ENCODE measurements around the gene MPP3.

GRCh38 chr17:43771463-43771862, 61.5 kb downstream of the MPP3 start:
- TF ChIP-seq, protein P1, sequence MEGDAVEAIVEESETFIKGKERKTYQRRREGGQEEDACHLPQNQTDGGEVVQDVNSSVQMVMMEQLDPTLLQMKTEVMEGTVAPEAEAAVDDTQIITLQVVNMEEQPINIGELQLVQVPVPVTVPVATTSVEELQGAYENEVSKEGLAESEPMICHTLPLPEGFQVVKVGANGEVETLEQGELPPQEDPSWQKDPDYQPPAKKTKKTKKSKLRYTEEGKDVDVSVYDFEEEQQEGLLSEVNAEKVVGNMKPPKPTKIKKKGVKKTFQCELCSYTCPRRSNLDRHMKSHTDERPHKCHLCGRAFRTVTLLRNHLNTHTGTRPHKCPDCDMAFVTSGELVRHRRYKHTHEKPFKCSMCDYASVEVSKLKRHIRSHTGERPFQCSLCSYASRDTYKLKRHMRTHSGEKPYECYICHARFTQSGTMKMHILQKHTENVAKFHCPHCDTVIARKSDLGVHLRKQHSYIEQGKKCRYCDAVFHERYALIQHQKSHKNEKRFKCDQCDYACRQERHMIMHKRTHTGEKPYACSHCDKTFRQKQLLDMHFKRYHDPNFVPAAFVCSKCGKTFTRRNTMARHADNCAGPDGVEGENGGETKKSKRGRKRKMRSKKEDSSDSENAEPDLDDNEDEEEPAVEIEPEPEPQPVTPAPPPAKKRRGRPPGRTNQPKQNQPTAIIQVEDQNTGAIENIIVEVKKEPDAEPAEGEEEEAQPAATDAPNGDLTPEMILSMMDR (IDR thresholded peaks at IDR 0.05), result no peak
- TF ChIP-seq EZH2 (IDR thresholded peaks at IDR 0.05), result no peak

Data from neural progenitor cell (in vitro differentiated cells).